WTC11 (cell line): Measurements from ENCODE around the gene EIF5.

Experiments
- ESRRA ChIP-seq: sonication (generic); formaldehyde crosslinking; IDR thresholded peaks from 2 replicates; pipeline ENCODE4 v1.8.1; 2022; ENCODE audit warnings: mild to moderate bottlenecking, missing genetic modification reagents, borderline replicate concordance
- GTF2I ChIP-seq: fragments of 250-450 bp; sonication (Bioruptor Pico); conservative IDR thresholded peaks from 2 replicates; pipeline ENCODE4 v1.4.0; 2021; ENCODE audit warnings: mild to moderate bottlenecking
- SMAD3 ChIP-seq: sonication (generic); formaldehyde crosslinking; IDR thresholded peaks from 2 replicates; pipeline ENCODE4 v1.8.0; 2022; ENCODE audit warnings: missing genetic modification reagents, mild to moderate bottlenecking, borderline replicate concordance
- ZNF396 ChIP-seq: fragments of 250-450 bp; sonication (Bioruptor Pico); IDR thresholded peaks from 2 replicates; pipeline ENCODE4 v1.8.0; 2021; ENCODE audit warnings: mild to moderate bottlenecking, moderate library complexity, borderline replicate concordance
- ZNF423 ChIP-seq: fragments of 250-450 bp; sonication (Bioruptor Pico); IDR thresholded peaks from 2 replicates; pipeline ENCODE4 v2.1.2; 2022; ENCODE audit warnings: mild to moderate bottlenecking, moderate library complexity
- TF ChIP-seq, protein P1 (sequence below): fragments of 200-600 bp; IDR thresholded peaks from 2 replicates; pipeline ENCODE4 v1.8.0; 2022; ENCODE audit warnings: antibody characterized with exemption
- TF ChIP-seq, protein P2 (sequence below): sonication (generic); formaldehyde crosslinking; IDR thresholded peaks from 2 replicates; pipeline ENCODE4 v1.8.1; 2022; ENCODE audit warnings: low read depth, missing genetic modification reagents, borderline replicate concordance
- TF ChIP-seq, protein P3 (sequence below): sonication (generic); formaldehyde crosslinking; conservative IDR thresholded peaks from 2 replicates; pipeline ENCODE4 v1.8.1; 2023; ENCODE audit warnings: mild to moderate bottlenecking, low read depth, missing genetic modification reagents, moderate library complexity

DNA sequence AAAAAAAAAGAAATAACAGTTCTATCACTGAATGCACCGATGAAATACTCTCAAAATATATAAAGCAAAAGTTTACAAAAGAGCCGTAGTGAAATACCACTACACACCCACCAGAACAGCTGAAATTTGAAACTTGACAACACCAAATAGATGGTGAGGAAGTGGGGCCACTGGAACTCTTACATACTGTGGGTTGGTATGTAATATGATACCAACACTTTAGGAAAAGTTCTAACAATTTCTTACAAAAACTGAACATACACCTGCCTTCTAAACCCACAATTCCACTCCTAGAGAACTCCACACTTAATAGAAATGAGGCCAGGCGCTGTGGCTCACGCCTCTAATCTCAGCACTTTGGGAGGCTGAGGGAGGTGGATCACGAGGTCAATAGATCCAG is 14.1 kb downstream of the EIF5 start:
- TF ChIP-seq, protein P1, sequence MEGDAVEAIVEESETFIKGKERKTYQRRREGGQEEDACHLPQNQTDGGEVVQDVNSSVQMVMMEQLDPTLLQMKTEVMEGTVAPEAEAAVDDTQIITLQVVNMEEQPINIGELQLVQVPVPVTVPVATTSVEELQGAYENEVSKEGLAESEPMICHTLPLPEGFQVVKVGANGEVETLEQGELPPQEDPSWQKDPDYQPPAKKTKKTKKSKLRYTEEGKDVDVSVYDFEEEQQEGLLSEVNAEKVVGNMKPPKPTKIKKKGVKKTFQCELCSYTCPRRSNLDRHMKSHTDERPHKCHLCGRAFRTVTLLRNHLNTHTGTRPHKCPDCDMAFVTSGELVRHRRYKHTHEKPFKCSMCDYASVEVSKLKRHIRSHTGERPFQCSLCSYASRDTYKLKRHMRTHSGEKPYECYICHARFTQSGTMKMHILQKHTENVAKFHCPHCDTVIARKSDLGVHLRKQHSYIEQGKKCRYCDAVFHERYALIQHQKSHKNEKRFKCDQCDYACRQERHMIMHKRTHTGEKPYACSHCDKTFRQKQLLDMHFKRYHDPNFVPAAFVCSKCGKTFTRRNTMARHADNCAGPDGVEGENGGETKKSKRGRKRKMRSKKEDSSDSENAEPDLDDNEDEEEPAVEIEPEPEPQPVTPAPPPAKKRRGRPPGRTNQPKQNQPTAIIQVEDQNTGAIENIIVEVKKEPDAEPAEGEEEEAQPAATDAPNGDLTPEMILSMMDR = no peak
- TF ChIP-seq ESRRA (CRISPR knock-in tag) = no peak
- TF ChIP-seq GTF2I (CRISPR knock-in tag) = no peak
- TF ChIP-seq, protein P2, sequence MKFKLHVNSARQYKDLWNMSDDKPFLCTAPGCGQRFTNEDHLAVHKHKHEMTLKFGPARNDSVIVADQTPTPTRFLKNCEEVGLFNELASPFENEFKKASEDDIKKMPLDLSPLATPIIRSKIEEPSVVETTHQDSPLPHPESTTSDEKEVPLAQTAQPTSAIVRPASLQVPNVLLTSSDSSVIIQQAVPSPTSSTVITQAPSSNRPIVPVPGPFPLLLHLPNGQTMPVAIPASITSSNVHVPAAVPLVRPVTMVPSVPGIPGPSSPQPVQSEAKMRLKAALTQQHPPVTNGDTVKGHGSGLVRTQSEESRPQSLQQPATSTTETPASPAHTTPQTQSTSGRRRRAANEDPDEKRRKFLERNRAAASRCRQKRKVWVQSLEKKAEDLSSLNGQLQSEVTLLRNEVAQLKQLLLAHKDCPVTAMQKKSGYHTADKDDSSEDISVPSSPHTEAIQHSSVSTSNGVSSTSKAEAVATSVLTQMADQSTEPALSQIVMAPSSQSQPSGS = no peak
- TF ChIP-seq, protein P3, sequence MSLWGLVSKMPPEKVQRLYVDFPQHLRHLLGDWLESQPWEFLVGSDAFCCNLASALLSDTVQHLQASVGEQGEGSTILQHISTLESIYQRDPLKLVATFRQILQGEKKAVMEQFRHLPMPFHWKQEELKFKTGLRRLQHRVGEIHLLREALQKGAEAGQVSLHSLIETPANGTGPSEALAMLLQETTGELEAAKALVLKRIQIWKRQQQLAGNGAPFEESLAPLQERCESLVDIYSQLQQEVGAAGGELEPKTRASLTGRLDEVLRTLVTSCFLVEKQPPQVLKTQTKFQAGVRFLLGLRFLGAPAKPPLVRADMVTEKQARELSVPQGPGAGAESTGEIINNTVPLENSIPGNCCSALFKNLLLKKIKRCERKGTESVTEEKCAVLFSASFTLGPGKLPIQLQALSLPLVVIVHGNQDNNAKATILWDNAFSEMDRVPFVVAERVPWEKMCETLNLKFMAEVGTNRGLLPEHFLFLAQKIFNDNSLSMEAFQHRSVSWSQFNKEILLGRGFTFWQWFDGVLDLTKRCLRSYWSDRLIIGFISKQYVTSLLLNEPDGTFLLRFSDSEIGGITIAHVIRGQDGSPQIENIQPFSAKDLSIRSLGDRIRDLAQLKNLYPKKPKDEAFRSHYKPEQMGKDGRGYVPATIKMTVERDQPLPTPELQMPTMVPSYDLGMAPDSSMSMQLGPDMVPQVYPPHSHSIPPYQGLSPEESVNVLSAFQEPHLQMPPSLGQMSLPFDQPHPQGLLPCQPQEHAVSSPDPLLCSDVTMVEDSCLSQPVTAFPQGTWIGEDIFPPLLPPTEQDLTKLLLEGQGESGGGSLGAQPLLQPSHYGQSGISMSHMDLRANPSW = no peak
- no peak for TF ChIP-seq SMAD3 (CRISPR knock-in tag)
- TF ChIP-seq ZNF396 = no peak
- no peak for TF ChIP-seq ZNF423 (CRISPR knock-in tag)
